ENCODE results near the gene INTS2. TPM values are rescaled to one million over a fixed set of nuclear protein-coding genes. Genes with fewer than 3 reads are reported as not detected.

INTS2 gene
- total and polyA plus RNA-seq, 10 donors, result 2.1 to 20.0 (median 15.3) TPM

GRCh38 chr17:61947367-61948078 lies 19.7 kb upstream of the INTS2 start:
- TF ChIP-seq CTCF (IDR thresholded peaks at IDR 0.05 in 8 of 11, conservative IDR thresholded peaks at IDR 0.05 in 3 of 11), result no peak
- TF ChIP-seq POLR2AphosphoS5 (IDR thresholded peaks at IDR 0.05), result no peak
- TF ChIP-seq POLR2A (IDR thresholded peaks at IDR 0.05), result no peak

GRCh38 chr17:61946359-61946758 lies 18.6 kb upstream of the INTS2 start:
- intact Hi-C loops (cut with DNase I; ENCODE audit: low total_unique reads), result no loop called here
- H3K9me3 ChIP-seq, result no peaks in the 10 kb centered on the region
- no peak for DNase-seq
- 90 to 94% (median 91%) methylated on average over 2 of the region's 2 CpGs for WGBS, 5 donors
- H3K27ac ChIP-seq, result no peak overlapping the region
- no peak overlapping the region for H3K4me3 ChIP-seq
- H3K4me1 ChIP-seq, result no peaks in the 10 kb centered on the region
- H3K27me3 ChIP-seq (replicated peaks in 1 of 7), result no peaks in the 10 kb centered on the region
- peaks cover 8 to 93% (median 72%) of the 10 kb centered on the region in 6 donors for H3K36me3 ChIP-seq
- TF ChIP-seq POLR2A (IDR thresholded peaks at IDR 0.05) (no peak), CTCF (IDR thresholded peaks at IDR 0.05 in 8 of 11, conservative IDR thresholded peaks at IDR 0.05 in 3 of 11) (no peak), POLR2AphosphoS5 (IDR thresholded peaks at IDR 0.05) (no peak)

More at GRCh38 chr17:61947367-61948078, 19.7 kb upstream of the INTS2 start:
- Histone ChIP-seq H3K4me3 (no peak overlapping the region), H3K9me3 (no peaks in the 10 kb centered on the region), H3K4me1 (no peaks in the 10 kb centered on the region), H3K27ac (no peak overlapping the region), H3K36me3 (peaks cover 13 to 100% (median 83%) of the 10 kb centered on the region in 6 donors), H3K27me3 (replicated peaks in 1 of 7) (no peaks in the 10 kb centered on the region)
- WGBS, 5 donors, result 85 to 91% (median 87%) methylated on average over 3 of the region's 3 CpGs
- DNase-seq, result no peak
- intact Hi-C loops (cut with DNase I; ENCODE audit: low total_unique reads), result no loop called here

GRCh38 chr17:61943117-61943516 lies 15.3 kb upstream of the INTS2 start:
- WGBS, 5 donors, result 93 to 98% (median 97%) methylated on average over 1 of the region's 1 CpG
- intact Hi-C loops (cut with DNase I; ENCODE audit: low total_unique reads), result no loop called here
- no peaks in the 10 kb centered on the region for H3K27me3 ChIP-seq (replicated peaks in 1 of 7)
- H3K27ac ChIP-seq, result no peak overlapping the region
- DNase-seq, result no peak
- H3K4me1 ChIP-seq, result no peaks in the 10 kb centered on the region
- peaks cover 2 to 71% (median 46%) of the 10 kb centered on the region in 6 donors for H3K36me3 ChIP-seq
- H3K9me3 ChIP-seq, result no peaks in the 10 kb centered on the region
- TF ChIP-seq CTCF (IDR thresholded peaks at IDR 0.05 in 8 of 11, conservative IDR thresholded peaks at IDR 0.05 in 3 of 11) (no peak), POLR2A (IDR thresholded peaks at IDR 0.05) (no peak), POLR2AphosphoS5 (IDR thresholded peaks at IDR 0.05) (no peak)
- no peak overlapping the region for H3K4me3 ChIP-seq

GRCh38 chr17:61942085-61942484 lies 14.3 kb upstream of the INTS2 start:
- 93 to 99% (median 96%) methylated on average over 2 of the region's 2 CpGs for WGBS, 5 donors
- Histone ChIP-seq H3K27ac (no peak overlapping the region), H3K27me3 (replicated peaks in 1 of 7) (no peaks in the 10 kb centered on the region), H3K4me3 (no peak overlapping the region), H3K9me3 (no peaks in the 10 kb centered on the region), H3K36me3 (peaks cover 2 to 61% (median 36%) of the 10 kb centered on the region in 6 donors), H3K4me1 (no peaks in the 10 kb centered on the region)
- intact Hi-C loops (cut with DNase I; ENCODE audit: low total_unique reads), result no loop called here
- no peak for DNase-seq
- TF ChIP-seq CTCF (IDR thresholded peaks at IDR 0.05 in 8 of 11, conservative IDR thresholded peaks at IDR 0.05 in 3 of 11) (no peak), POLR2A (IDR thresholded peaks at IDR 0.05) (no peak), POLR2AphosphoS5 (IDR thresholded peaks at IDR 0.05) (no peak)

Measured in spleen (tissue), 11 donors.